Astrocyte (in vitro differentiated cells and primary cell): ENCODE data around the gene LEO1. TPM values are rescaled to one million over a fixed set of nuclear protein-coding genes. Genes with fewer than 3 reads are reported as not detected.
A peak's percentile ranks its signal among the peaks of the same experiment; 100 is the strongest.

ENCODE experiments used
- DNase-seq: peaks from one replicate; pipeline ENCODE4 v3.0.0-alpha.2; 2010; ENCODE audit warnings: low read depth
- FAIRE-seq: peaks from 2 replicates; lab custom pipeline; 2011; peaks lifted over from hg19 to GRCh38; lab: Jason Lieb, UNC
- H2AFZ ChIP-seq: 2 replicates; pipeline ENCODE4 v1.6.0; 2012; ENCODE audit warnings: low read depth, low read length, inconsistent platforms
- H3K27ac ChIP-seq: 2 replicates; pipeline ENCODE4 v1.5.1; 2011; ENCODE audit warnings: low read depth, low read length, inconsistent platforms
- H3K27me3 ChIP-seq: 2 replicates; pipeline ENCODE4 v1.6.0; 2011; ENCODE audit warnings: low read length, inconsistent platforms; ENCODE audit not compliant: insufficient read depth
- H3K36me3 ChIP-seq: 2 replicates; pipeline ENCODE4 v1.5.1; 2011; ENCODE audit warnings: low read length, inconsistent platforms; ENCODE audit not compliant: insufficient read depth
- H3K4me1 ChIP-seq: 2 replicates; pipeline ENCODE4 v1.5.1; 2011; ENCODE audit warnings: low read length, inconsistent platforms; ENCODE audit not compliant: insufficient read depth
- H3K4me2 ChIP-seq: 2 replicates; pipeline ENCODE4 v1.6.0; 2012; ENCODE audit warnings: low read length, inconsistent platforms
- H3K4me3 ChIP-seq: 2 replicates; pipeline ENCODE4 v1.5.1; 2011; ENCODE audit warnings: low read depth, mild to moderate bottlenecking, low read length, inconsistent platforms; ENCODE audit not compliant: insufficient read depth
- H3K79me2 ChIP-seq: 2 replicates; pipeline ENCODE4 v1.6.0; 2012; ENCODE audit warnings: mild to moderate bottlenecking, low read length, inconsistent platforms; ENCODE audit not compliant: insufficient read depth
- H3K9ac ChIP-seq: 2 replicates; pipeline ENCODE4 v1.6.0; 2012; ENCODE audit warnings: mild to moderate bottlenecking, low read length, inconsistent platforms
- H3K9me3 ChIP-seq: 2 replicates; pipeline ENCODE4 v1.5.1; 2012; ENCODE audit warnings: low read depth, mild to moderate bottlenecking, low read length, inconsistent platforms; ENCODE audit not compliant: insufficient read depth
- H4K20me1 ChIP-seq: 2 replicates; pipeline ENCODE4 v1.6.0; 2012; ENCODE audit warnings: low read length, inconsistent platforms; ENCODE audit not compliant: insufficient read depth
- H3K27ac Mint-ChIP-seq: one replicate; pipeline ENCODE4 v1.8.0; 2021; ENCODE audit warnings: mild to moderate bottlenecking, mixed read lengths; ENCODE audit not compliant: unreplicated experiment
- H3K27me3 Mint-ChIP-seq: one replicate; pipeline ENCODE4 v1.8.0; 2021; ENCODE audit warnings: low read depth, mixed read lengths; ENCODE audit not compliant: unreplicated experiment
- H3K36me3 Mint-ChIP-seq: one replicate; pipeline ENCODE4 v1.8.0; 2021; ENCODE audit warnings: low read depth, mixed read lengths; ENCODE audit not compliant: unreplicated experiment
- H3K4me1 Mint-ChIP-seq: one replicate; pipeline ENCODE4 v1.8.0; 2021; ENCODE audit warnings: low read depth, mixed read lengths; ENCODE audit not compliant: unreplicated experiment
- H3K4me3 Mint-ChIP-seq: one replicate; pipeline ENCODE4 v1.8.0; 2021; ENCODE audit warnings: mild to moderate bottlenecking, moderate library complexity, mixed read lengths; ENCODE audit not compliant: unreplicated experiment
- H3K9me3 Mint-ChIP-seq: one replicate; pipeline ENCODE4 v1.8.0; 2021; ENCODE audit warnings: mild to moderate bottlenecking, mixed read lengths; ENCODE audit not compliant: unreplicated experiment
- CTCF ChIP-seq: IDR thresholded peaks from 2 replicates; pipeline ENCODE4 v1.5.1; 2011; ENCODE audit warnings: low read depth, mild to moderate bottlenecking, inconsistent platforms, low read length, moderate library complexity; ENCODE audit not compliant: insufficient read depth
- EZH2 ChIP-seq: IDR thresholded peaks from 2 replicates; pipeline ENCODE4 v1.6.1; 2012; ENCODE audit warnings: mild to moderate bottlenecking, low read length, inconsistent platforms; ENCODE audit not compliant: insufficient read depth
- total RNA-seq: library from RNA; stranded (reverse); gene quantifications from 2 replicates; pipeline ENCODE4 v1.2.1, GENCODE V29; 2021

LEO1 gene
- total RNA-seq, 1 donor from 2014 or later = 25.5 TPM

DNA sequence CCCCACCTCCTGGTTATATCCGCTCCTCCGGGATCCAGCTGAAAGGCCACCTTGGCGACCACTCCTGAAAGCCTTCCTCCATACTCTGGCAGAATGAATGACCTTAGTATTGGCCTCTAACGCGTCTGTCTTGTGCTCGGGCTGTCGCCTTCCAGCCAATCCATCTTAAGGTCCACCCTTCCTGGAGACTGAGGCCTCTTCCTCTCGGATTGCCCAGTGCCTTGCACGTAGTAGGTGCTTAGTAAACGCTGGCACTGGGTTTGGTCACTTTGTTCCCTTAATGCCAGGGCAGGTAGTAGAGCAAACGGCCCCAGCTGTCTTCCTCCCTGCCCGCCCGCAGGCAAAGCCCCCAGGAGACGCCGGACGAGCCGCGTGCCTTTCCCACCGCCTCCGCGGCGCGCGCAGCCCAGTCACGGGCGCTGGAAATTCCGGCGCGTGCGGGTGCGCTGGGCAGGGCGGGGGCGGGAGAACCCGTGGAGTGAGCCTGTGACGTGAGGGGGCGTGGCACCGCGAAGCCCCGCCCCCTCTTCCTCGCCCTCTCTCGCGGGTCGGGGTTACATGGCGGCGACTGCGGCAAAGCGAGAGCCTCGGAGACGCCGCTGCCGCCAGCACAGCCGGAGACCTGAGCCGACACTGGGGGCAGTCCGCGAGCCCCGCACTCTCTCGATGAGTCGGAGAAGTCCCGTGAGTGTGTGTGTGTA, 47.3 kb upstream of the LEO1 start, which contains the start of gene MAPK6:
MAPK6 (plus strand) TSS at position 527 of the 701 bp plus-strand sequence. CDS start 27,242 bp downstream, outside the sequence.
- Mint-ChIP-seq H3K27ac (peak within 1 kb of the TSS; percentile 99), H3K4me3 (peak within 1 kb of the TSS; percentile 97), H3K4me1 (peaks cover 19% of the 10 kb centered on the region), H3K36me3 (peaks cover 2% of the 10 kb centered on the region), H3K9me3 (peaks cover 5% of the 10 kb centered on the region), H3K27me3 (no peaks in the 10 kb centered on the region)
- Histone ChIP-seq H3K27me3 (no peaks in the 10 kb centered on the region), H3K4me1 (peaks cover 17% of the 10 kb centered on the region), H3K36me3 (no peaks in the 10 kb centered on the region), H3K27ac (peak within 1 kb of the TSS; percentile 98), H4K20me1 (peaks cover 13% of the 10 kb centered on the region), H3K9ac (peak within 1 kb of the TSS; percentile 100), H3K4me2 (peak within 1 kb of the TSS; percentile 84), H3K4me3 (peak within 1 kb of the TSS; percentile 99), H3K79me2 (peaks cover 42% of the 10 kb centered on the region), H3K9me3 (no peaks in the 10 kb centered on the region), H2AFZ (peak within 1 kb of the TSS; percentile 83)
- DNase-seq (peak; percentile 71), FAIRE-seq (no peak)
- TF ChIP-seq EZH2 = no peak
- TF ChIP-seq CTCF = no peak

DNA sequence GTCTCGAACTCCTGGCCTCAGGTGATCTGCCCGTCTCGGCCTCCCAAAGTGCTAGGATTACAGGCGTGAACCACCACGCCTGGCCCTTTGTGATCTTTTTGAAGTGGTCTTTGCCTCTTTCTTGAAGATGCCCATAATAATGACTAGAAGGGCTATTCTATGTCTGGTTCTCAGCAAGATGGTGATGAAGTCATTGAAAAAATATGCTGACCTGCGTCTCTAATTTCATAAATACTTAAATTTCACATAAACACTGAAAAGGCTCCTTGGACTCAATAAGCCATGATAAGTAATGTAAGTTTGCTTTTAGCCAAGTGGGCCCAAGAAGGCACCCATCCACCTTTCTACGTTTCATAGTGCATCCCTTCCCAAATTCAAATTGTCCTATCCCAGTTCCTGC, 46.7 kb upstream of the LEO1 start:
- peaks cover 5% of the 10 kb centered on the region for H3K9me3 Mint-ChIP-seq
- peaks cover 17% of the 10 kb centered on the region for H3K4me1 ChIP-seq
- H3K27ac Mint-ChIP-seq = peak overlapping the region; percentile 51
- H3K79me2 ChIP-seq = peaks cover 36% of the 10 kb centered on the region
- peak overlapping the region; percentile 62 for H3K4me3 ChIP-seq
- no peaks in the 10 kb centered on the region for H3K27me3 ChIP-seq
- H3K36me3 Mint-ChIP-seq = peaks cover 2% of the 10 kb centered on the region
- peaks cover 7% of the 10 kb centered on the region for H4K20me1 ChIP-seq
- TF ChIP-seq CTCF (no peak), EZH2 (no peak)
- H3K36me3 ChIP-seq = no peaks in the 10 kb centered on the region
- peak overlapping the region; percentile 84 for H3K4me2 ChIP-seq
- peak overlapping the region; percentile 98 for H3K27ac ChIP-seq
- H3K4me3 Mint-ChIP-seq = peak overlapping the region; percentile 90
- no peak for FAIRE-seq
- peaks cover 19% of the 10 kb centered on the region for H3K4me1 Mint-ChIP-seq
- peak; percentile 59 for DNase-seq
- H3K27me3 Mint-ChIP-seq = no peaks in the 10 kb centered on the region
- H3K9me3 ChIP-seq = no peaks in the 10 kb centered on the region
- H2AFZ ChIP-seq = peak overlapping the region; percentile 83
- peak overlapping the region; percentile 100 for H3K9ac ChIP-seq

- Histone ChIP-seq H3K4me3 (no peak overlapping the region), H3K4me1 (peaks cover 10% of the 10 kb centered on the region), H3K9ac (no peak overlapping the region), H3K36me3 (no peaks in the 10 kb centered on the region), H3K79me2 (peaks cover 17% of the 10 kb centered on the region), H3K9me3 (no peaks in the 10 kb centered on the region), H4K20me1 (no peaks in the 10 kb centered on the region), H3K27me3 (no peaks in the 10 kb centered on the region), H3K27ac (no peak overlapping the region), H2AFZ (no peak overlapping the region), H3K4me2 (no peak overlapping the region)
- Mint-ChIP-seq H3K4me1 (peaks cover 15% of the 10 kb centered on the region), H3K27ac (no peak overlapping the region), H3K27me3 (no peaks in the 10 kb centered on the region), H3K4me3 (no peak overlapping the region), H3K9me3 (peaks cover 5% of the 10 kb centered on the region), H3K36me3 (peaks cover 2% of the 10 kb centered on the region)
- TF ChIP-seq EZH2 (no peak), CTCF (no peak)
- DNase-seq (no peak), FAIRE-seq (no peak)
Measured at GRCh38 chr15:52016316-52016715, 44.7 kb upstream of the LEO1 start.
